Epithelial cell of prostate (primary cell): ENCODE measurements around the gene NGFR.

Experiments
- DNase-seq: peaks from one replicate; pipeline ENCODE4 v3.0.0-alpha.2; 2011; ENCODE audit warnings: low read depth, low spot score
- H3K27ac ChIP-seq: fragments of 450-650 bp; 2 replicates; pipeline ENCODE4 v1.5.1; 2017; ENCODE audit warnings: mild to moderate bottlenecking

The NGFR gene

DNA sequence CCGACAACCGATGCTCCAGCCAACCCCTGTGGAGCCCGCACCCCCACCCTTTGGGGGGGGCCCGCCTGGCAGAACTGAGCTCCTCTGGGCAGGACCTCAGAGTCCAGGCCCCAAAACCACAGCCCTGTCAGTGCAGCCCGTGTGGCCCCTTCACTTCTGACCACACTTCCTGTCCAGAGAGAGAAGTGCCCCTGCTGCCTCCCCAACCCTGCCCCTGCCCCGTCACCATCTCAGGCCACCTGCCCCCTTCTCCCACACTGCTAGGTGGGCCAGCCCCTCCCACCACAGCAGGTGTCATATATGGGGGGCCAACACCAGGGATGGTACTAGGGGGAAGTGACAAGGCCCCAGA is 17.9 kb downstream of the NGFR start:
- no peak overlapping the region for H3K27ac ChIP-seq
- no peak for DNase-seq

DNA sequence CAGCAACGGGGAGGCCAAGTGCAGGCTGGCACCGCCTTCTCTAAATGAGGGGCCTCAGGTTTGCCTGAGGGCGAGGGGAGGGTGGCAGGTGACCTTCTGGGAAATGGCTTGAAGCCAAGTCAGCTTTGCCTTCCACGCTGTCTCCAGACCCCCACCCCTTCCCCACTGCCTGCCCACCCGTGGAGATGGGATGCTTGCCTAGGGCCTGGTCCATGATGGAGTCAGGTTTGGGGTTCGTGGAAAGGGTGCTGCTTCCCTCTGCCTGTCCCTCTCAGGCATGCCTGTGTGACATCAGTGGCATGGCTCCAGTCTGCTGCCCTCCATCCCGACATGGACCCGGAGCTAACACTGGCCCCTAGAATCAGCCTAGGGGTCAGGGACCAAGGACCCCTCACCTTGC is 18.5 kb downstream of the NGFR start:
- DNase-seq, result no peak
- no peak overlapping the region for H3K27ac ChIP-seq

DNA sequence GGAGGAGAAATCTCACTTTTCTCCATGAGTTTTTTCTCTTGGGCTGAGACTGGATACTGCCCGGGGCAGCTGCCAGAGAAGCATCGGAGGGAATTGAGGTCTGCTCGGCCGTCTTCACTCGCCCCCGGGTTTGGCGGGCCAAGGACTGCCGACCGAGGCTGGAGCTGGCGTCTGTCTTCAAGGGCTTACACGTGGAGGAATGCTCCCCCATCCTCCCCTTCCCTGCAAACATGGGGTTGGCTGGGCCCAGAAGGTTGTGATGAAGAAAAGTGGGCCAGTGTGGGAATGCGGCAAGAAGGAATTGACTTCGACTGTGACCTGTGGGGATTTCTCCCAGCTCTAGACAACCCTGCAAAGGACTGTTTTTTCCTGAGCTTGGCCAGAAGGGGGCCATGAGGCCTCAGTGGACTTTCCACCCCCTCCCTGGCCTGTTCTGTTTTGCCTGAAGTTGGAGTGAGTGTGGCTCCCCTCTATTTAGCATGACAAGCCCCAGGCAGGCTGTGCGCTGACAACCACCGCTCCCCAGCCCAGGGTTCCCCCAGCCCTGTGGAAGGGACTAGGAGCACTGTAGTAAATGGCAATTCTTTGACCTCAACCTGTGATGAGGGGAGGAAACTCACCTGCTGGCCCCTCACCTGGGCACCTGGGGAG is 19.1 kb downstream of the NGFR start:
- no peak for DNase-seq
- no peak overlapping the region for H3K27ac ChIP-seq

DNA sequence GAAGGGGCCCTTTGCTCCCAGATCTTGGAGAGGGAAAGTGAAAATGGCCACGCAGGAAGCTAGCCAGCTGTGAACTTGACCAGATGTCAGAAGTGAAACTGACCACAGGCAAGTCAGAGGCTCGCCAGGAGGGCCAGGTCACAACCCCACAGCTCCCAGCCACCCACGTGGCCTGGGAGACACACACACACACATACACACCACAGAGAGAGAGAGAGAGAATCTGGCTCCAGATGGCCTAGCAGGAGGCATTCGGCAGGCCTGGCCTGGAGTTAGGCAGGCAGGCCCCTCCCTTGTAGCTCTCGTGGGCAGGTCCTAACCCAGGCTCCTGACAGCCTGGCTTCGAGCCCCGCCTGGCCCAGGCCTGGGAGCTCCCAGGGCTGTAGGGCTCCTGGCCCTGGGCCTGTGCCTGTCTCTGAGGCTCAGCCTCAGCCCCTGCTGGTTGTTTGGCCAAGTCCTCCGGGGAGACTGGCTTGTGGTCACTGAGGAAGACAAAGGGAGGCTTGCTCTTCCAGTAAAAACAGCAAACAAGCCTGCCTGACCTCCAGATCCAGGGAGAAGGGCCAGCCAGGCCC is 20.2 kb downstream of the NGFR start:
- peak; percentile 16 for DNase-seq
- peak overlapping the region; percentile 7 for H3K27ac ChIP-seq

DNA sequence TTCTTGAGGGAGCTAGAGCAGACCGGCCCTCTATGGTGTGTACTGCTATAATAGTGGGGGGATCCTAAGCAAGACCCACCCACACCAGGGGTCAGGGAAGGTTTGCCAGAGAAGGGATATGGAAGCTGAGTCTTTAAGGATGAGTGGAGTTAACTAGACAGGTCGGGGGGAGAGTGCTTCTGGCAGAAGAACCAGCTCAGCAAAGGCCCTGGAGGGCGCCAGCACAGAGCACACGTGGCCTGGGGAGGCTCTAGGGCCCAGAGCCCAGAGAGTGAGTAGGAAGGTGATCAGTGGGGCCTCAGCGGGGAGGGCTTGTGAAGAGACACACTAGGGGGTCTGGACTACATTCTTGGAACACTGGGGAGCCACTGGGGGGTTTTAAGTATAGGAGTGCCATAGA is 21.1 kb downstream of the NGFR start:
- no peak for DNase-seq
- no peak overlapping the region for H3K27ac ChIP-seq

DNA sequence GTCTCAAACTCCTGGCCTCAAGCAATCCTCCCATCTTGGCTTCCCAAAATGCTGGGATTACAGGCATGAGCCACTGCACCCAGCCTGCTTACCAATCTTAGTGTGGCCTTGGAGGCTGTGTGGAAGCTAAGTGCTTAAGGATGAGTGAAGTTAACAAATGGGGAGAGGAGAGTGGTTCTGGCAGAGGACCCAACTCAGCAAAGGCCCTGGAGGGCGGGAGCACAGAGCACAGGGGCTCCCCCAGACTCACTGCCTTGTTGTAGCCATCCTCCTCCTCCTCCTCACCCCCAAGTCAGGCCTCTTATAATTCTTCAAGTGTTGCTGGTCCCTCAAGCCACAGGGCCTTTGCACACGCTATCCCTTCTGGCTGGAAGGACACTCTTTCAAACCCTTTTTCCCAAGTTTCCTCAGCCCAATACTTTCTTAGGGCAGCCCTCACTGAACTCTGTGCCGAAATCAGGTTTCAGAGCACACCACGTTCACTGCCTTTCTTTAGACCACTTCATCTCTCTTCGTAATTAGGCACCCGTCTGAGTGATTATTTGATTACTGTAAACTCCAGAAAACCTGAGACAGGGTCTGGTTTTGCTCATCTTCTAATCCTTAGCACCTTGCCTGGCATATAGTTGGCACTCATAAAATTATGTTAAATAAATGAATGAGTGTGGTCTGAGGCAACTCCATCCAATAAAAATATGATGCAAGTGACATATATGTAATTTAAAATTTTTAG is 23.4 kb downstream of the NGFR start:
- no peak overlapping the region for H3K27ac ChIP-seq
- no peak for DNase-seq

DNA sequence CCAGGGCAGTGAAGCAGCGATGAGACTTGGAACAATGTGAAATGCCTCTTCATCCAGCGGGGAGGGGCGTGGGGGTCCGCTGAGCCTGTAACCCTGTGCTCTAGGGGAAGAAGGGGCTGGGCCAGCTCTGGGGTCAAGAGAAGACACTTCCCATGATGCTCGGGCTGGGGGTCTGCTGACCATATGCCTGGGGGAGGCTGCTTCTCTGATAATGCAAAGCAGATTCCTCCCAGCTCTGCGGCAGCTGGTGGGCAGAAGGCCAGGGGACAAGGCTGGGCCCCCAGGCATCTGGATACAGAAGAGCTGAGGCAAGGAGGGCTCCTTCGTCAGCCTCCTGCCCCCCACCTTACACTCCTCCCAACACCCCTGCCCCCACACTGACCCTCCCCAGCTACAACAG is 24.7 kb downstream of the NGFR start:
- no peak for DNase-seq
- H3K27ac ChIP-seq, result no peak overlapping the region

DNA sequence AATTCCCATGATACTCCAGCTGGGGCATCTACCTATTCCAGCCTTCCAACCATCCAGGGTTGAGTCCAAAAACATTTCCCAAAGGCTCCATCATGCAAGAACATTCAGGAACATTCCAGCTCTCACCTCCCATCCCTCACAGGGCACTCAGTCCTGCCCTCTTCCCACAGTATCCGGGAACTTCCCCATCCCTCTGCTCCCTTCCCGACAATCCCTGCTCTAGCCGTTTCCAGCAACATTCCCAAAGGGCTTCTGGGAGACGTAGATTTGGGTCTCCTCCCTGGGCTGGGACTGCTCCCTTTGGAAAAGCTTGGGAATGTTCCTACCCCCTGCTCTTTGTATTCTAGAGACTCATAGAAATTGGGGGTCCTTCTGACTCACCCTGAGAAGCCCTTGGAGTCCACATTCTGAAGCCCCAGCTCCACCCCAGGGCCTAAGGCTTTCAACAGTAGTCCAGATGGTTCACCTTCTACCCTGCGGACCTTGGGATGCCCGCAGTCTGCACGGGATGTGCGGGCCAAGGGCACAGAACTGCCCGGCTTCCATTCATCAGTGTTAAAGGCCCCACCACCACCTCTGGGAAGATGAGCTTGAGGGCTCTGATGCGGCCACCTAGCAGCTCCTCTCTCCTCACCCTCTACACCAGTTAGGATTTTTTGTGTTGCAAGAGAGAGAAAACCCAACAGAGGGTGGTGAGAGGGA is 25.4 kb downstream of the NGFR start:
- no peak for DNase-seq
- no peak overlapping the region for H3K27ac ChIP-seq

DNA sequence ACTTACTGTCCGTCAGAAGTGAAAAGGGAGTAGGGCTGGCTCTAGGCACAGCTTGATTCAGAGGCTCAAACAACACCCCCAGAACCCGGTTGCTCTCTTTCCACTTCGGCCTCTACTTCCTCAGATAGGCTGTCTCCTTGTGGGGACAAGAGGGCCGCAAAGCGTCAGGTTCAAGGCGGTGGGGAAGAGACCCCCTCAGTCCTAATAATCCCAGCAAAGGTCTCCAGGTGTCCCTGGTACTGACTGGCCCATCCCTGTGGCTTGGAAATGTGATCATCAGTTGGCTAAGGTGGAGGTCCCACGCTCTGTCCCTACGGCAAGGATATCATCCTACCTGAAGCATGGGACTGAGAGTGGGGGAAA is 26.0 kb downstream of the NGFR start:
- H3K27ac ChIP-seq, result no peak overlapping the region
- no peak for DNase-seq

DNA sequence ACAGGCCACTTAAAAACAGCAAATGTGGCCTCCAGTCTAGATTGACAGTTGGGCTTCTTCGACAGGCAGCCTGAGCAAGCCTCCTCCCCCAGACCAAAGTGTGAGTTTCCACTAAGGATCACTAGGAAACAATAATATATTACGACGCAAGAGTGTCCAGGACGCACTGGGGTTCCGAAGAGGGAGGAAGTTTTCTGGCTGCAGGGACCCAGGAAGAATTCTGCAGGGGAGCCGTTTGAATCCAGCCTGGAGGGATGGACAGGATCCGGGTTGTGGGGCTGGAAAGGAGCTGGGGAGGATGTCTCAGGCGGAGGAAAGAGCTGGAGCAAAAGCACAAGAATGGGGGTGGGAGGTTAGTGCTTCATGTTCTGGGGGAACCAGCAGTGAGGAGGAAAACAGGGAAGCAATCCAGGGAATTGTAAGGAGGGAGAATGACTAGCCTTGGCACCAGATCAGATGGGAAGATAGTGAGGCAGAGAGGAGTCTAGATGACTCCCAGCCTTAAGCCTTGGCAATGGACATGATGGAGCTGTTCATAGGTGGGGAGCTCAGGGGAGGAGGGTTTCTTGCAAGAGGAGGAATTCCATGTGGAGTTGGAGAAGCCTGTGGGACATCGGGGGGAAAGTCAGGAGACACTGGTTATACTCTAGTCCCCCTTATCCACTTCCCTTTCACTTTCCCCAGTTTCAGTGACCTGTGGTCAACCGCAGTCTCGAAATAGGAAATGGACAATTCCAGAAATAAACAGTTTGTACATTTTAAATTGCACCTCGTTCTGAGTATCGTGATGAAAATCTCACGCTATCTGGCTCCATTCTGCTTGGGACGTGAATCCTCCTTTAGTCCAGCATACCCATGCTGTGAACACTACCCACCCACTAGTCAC is 26.6 kb downstream of the NGFR start:
- no peak overlapping the region for H3K27ac ChIP-seq
- no peak for DNase-seq

DNA sequence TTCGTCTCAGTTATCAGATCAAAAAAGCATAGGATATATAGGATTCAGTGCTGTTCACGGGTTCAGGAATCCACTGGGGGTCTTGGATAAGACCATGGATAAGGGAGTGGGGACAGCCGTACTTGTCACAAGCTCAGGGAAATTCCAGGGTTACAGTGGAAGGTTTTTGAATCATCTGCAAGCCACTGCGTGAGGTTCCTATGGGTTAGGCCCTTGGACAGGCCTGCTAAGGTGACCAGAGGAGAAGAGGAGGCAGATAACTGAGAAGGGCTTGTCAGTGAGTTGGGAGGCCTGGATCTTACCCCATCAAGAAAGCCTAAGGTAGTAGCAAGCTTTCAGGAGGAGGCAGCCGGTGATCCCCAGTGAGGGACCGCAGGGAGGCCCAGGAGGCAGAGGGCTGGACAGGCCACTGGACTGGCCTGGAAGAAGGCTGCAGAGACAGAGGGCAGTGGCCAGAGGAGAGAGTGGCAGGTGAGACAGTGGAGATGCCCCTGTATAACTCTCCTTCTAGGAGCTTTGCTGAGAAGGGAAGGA is 27.3 kb downstream of the NGFR start:
- no peak overlapping the region for H3K27ac ChIP-seq
- no peak for DNase-seq

DNA sequence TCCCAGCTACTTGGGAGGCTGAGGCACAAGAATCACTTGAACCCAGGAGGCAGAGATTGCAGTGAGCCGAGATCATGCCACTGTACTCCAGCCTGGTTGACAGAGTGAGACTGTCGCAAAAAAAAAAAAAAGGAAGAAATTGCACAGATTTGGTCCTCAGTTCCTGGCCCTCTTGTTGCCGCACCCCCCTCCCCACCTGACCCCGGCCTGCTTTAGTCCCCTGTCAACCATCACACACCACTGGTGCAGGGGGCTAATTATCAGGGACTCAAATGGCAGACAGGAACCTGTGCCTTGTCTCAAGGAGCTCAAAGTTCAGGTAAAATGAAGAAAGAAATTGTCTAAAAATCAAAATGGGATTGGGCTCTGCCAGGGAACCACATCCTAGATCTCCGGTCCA is 28.1 kb downstream of the NGFR start:
- H3K27ac ChIP-seq, result no peak overlapping the region
- DNase-seq, result no peak

DNA sequence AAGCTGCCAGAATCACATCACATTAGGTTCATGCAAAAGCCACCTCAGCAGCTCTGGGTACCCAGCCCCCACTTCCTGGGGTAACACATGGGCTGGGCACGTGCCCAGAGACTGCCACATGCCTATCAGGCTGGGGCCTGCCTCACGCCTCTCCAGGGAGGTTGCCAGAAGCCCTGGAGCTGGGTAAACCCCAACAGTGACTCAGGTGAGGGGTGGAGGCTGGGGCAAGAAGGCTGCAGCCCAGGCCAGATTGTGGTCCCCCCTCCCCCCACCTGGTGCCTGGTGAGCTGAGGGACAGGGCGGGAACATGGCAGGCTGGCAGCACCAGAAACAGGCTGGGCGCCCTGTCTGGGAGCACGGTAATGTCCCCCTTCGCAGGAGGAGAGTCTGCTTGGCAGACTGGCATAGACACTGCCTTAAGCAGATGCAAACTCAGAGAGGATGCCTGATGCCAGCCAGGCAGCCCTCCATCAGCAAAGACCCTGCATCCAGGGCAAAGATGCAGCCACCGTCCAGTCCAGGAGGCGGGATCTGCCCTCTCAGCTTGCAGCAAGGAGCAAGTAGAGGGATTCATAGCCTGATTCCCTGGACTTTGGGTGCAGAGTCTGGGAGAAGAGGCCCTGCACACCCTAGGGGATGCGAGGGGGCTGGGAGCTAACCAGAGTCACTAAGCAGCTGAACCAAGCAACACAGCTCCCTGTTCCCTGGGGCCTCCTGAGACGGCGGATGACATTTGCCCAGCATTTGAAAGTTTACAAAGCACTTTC is 28.8 kb downstream of the NGFR start:
- no peak overlapping the region for H3K27ac ChIP-seq

DNA sequence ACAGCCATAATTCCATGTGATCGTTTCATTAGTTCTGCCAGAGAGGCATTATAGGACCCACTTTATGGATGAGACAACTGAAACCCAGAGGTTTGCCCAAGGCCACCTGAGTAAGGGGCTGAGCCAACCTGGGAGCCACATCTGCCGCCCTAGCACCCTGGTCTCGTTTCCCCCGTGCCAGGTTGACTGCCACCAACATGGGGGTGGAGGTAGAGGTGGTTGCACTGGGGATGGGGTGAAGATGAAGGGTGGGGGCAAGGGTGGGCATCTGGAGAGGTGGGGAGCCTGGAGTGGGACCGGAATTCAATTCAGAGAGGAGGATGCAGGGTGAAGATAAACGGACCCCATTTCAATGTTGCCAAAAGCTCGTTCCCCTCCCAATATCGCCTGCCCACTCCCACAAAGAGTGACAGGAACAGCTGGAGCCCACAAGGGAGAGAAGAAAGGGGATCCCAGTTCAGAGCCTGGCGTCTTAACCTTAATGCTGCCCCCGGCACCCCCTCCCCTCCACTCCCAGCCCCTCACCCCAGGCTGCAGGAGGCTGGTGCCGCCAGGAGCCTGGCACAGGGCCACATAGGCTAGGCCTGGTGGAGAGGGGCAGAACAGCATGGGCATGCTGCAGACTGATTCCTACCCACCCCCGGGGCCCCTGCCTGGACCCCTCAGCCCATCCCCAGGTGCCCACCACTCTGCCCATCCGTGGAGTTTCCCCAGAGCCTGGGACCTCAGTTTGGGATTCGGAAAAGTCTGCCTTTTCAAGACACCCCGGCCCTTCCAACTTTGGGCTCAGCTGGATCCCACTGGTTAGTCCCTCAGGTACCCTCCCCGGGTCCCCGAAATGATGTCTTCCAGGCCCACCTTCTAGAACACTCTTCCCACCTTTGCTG is 29.6 kb downstream of the NGFR start:
- no peak for DNase-seq
- no peak overlapping the region for H3K27ac ChIP-seq

More for the DNA sequence above, 28.8 kb downstream of the NGFR start:
- peak; percentile 76 for DNase-seq

DNA sequence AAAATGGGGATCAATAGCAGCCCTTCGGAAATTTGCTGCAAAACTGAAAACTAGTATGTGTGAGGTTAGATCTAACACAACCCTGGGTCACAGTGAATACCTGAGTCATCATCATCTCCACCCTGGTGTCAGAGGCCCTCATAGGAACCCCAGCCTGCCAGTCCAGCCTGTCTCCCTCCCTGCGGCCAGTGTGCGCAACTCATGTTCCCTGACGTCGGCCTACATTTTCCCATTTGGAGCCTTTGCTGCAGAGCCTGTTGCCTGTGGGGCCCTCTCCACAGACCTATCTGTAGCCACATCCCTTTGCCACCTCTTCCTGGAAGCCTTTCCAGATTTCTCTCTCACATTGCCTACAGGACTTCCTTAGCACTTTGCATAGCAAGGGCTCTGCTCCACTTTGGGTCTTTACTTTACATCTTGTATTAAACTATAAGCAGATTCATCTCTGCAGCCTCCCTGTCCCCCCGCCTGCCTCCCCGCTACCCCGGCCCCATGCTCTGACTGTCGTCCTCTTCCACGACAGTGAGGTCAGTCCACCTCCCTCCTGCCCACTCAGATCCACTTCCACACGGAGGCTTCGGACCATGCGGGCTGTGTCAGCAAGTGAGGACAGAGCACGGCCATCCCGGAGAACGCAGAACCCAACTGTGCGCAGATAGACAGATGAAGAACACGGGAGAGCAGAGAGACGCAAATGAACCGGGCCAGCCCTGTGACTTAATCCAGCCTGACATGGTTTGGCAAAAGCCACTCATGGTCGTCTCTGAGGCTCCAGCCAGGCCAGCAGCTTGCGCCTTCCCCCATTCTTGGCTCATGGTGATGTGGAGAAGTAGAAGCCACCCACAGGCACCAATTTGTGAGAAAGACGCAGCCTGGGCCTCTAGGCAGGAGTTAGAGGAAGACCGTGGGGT is 31.0 kb downstream of the NGFR start:
- no peak overlapping the region for H3K27ac ChIP-seq
- DNase-seq, result no peak

DNA sequence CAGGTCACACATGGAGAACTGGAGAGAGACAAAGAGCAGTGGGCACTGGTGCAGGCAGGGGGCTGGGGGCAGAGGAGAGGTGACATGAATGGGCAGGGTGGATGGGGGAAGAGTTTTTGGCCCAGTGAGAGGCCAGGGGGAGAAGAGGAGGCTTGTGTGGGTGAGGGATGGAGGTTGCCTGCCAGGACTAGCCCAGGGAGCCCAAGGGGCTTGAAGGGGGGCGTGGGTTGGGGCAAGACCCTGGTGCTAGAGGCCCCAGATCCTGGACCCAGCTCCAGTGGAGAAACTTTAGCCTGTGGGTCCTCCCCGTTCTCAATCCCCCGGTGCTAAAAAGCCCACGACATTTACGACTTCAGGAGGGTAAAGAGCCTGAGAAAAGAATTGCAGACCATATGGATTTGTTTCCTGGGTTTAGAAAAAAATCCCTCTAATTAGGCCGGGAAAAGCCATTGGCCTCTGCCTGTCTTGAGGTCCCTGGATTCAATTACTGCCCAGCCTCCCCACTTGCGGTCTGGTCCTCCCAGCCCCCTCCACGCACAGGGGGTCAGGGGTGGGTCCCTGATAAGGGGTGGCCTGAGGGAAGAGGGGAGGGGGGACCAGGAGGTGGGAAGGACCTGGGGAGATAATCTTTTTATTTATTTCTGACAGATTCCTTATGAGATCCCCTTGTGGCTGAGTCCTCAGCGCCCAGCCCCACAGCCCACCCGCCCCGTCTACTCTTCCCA is 33.0 kb downstream of the NGFR start:
- no peak for DNase-seq
- H3K27ac ChIP-seq, result no peak overlapping the region

DNA sequence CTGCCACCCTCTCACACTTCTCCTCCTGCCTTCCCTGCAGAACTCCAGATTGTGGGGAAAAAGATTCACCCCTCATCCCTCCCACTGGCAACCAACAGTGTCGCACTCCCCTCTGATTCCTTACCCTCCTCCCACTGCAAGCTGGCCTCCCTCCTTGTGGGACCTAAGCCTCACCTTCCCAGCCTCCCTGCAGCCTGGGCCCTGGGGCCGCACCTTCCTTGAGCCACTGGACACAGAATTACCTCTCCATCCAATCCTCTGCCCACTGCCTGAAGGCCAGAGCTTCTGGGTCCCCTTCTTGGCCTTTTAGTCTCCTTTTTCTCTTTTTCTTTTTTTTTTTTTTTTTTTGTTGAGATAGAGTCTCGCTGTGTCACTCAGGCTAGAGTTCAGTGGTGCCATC is 33.9 kb downstream of the NGFR start:
- DNase-seq, result no peak
- H3K27ac ChIP-seq, result no peak overlapping the region
